Measurements from ENCODE around the gene PLPP2.
"Not testable (repeated sequence)": the region's sequence is repeated elsewhere in the genome, so short reads cannot be mapped to it uniquely, and the experiment has no call there.

The PLPP2 gene

GRCh38 chr19:256804-257203, 34.4 kb downstream of the PLPP2 start:
- not testable (repeated sequence) for DNase-seq

GRCh38 chr19:252421-253186, 38.6 kb downstream of the PLPP2 start:
- not testable (repeated sequence) for DNase-seq

- no peak for DNase-seq
These were observed 44.7 kb downstream of the PLPP2 start for GRCh38 chr19:246551-246950.

GRCh38 chr19:245900-246299, 45.3 kb downstream of the PLPP2 start:
- not testable (repeated sequence) for DNase-seq

GRCh38 chr19:245457-245856, 45.7 kb downstream of the PLPP2 start:
- no peak for DNase-seq

Measured in stimulated activated CD4-positive, alpha-beta T cell treated with anti-CD3 and anti-CD28 coated beads, Interleukin-15, amount 100 ng/mL, for 24 hours (primary cell).